ENCODE data around the gene LRRC34.
A peak's percentile ranks its signal among the peaks of the same experiment; 100 is the strongest.

Gene LRRC34

DNA sequence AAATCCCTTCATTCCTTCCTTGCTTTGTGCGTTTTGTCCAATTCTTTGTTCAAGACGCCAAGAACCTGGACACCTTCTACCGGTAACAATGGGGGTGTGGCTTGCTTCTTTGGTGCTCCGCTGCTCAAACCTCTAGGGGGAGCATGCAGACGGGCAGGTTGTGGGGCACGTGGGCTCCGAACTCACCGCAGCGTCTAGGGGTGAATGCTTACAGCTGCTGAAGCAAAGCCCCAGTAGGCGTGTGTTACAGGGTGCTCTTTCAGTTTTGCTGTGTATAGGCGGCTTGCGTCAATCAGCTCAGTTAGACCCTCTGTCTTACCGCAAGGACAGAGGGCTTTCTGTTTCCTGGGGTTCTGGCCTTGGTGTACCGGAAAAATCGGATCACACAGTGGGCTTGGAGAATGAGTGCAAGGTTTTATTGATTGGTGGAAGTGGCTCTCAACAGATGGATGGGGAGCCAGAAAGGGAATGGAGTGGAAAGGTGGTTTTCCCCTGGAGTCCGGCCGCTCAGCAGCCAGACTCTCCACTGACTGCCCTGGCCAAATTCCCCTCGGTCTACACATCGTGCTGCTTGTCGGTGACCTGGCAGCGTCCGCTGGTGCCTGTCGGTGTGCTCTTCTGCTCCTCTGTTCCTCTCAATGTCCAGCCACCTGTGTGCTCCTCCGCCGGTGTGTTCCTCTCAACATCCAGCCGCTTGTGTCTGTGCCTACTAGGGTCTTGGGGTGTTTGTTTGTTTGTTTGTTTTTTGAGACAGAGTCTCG, 1.2 kb upstream of the LRRC34 start:
- DNase-seq = peak; percentile 39

DNA sequence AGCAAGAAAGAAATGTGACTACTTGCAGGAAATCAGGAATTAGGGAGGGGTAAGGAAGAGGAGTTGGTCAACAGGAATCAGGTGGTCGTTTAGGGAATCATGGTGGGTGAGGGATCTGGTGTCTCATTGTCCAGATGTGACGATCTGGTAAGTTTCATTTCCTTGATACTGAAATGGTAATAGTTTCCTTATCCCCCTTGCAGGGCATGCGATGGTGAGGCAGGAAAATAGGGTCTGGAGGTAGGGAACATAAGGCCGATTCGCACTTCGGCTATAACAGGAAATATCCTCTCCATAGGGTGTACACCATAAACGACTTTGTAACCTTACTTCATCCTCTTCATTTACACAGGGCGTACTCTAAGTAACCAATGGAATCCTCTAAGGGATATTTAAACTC, 574 bp upstream of the LRRC34 start:
- no peak for DNase-seq

DNA sequence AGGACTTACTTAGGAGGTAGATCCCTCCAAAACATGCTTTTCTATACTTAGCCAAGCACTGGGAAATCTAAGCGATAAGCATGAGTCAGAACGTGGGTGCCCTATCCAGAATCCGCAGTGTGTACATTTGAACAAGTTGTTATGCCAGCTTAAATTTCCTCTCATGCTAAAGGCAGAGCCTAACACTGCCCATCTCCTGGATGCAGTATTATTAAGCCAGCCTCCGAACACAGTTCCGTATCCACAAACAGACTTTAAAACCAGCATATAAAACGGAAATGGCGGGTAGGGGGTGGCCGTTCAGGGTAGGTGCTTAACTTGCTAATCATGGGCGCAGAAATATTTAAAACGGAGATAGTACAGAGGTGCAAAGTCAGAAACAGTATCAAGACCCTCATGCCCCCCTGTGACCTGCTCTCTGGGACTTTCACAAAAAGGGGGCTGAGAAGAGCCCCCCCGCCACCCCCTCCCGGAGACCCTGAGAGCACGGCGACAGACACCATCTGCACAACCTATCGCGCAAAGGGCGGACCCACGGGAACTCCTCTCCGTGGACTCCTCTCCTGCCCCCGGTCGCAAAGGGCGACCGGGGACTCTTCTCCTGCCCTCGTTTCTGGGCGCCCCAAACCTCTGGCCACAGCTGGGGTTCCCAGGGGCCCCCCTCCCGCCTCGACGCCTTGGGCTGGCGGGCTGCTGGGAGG, 923 bp downstream of the LRRC34 start:
- peak; percentile 74 for DNase-seq

DNA sequence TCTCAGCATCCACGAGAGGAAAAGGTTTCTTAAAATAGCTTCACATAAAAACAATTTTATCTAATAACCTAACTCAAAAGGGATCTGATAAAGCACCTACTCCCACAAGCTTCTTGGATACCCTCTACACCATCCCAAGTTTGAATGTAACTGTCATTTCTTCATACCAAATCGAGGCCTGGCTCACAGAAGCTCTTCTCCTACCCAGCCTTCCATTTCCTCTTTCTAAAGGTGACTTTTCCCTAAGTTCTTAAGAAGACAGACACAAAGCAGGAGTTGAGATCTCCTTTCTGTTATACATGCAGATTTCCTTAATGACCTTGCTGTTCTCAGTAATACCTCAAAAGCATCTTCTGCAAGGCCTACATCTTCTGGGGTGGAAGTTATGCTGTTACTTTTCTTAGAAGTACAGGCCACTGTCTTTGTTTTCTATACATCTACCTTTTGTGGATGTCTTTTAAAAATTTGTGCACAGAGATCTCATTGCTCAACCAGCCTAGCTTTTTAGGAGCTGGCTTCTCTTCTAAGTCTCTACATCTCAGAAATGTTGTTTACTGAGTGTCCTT, 3.4 kb downstream of the LRRC34 start:
- DNase-seq = no peak

DNA sequence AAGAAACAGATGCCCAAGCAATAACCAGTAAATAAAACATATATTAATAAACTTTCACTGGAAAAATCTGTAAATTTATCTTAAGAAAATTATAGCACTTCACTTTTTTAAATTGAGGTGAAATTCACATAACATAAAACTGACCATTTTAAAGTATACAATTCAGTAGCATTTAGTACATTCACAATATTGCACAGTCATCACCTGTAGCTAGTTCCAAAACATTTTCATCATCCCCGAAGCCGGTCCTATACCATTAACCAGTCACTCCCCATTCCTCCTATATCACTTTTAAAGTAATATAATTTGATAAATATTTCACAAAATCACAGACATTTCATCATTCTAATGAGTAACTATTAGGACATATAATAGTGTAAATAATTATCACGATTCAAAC, 8.0 kb downstream of the LRRC34 start:
- no peak for DNase-seq

DNA sequence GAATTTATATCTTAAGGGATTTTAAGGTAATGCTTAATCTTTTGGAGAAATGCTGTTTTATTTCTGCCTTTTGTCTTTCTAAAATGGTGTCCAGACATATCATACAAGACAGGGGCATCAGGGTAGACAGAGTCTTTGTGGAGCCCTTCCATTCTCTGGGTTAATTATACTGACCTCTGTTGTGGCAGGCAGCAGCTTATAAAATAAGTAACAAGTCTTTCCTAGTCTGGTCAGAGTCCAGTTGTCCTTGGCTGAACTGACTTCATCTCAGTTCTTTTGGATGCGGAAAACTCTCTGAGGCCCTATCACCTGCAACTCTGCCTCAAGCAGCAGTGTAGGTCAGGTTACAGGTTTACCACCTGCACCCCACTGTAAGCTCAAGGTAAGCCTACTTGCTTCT, 20.3 kb downstream of the LRRC34 start:
- no peak for DNase-seq

DNA sequence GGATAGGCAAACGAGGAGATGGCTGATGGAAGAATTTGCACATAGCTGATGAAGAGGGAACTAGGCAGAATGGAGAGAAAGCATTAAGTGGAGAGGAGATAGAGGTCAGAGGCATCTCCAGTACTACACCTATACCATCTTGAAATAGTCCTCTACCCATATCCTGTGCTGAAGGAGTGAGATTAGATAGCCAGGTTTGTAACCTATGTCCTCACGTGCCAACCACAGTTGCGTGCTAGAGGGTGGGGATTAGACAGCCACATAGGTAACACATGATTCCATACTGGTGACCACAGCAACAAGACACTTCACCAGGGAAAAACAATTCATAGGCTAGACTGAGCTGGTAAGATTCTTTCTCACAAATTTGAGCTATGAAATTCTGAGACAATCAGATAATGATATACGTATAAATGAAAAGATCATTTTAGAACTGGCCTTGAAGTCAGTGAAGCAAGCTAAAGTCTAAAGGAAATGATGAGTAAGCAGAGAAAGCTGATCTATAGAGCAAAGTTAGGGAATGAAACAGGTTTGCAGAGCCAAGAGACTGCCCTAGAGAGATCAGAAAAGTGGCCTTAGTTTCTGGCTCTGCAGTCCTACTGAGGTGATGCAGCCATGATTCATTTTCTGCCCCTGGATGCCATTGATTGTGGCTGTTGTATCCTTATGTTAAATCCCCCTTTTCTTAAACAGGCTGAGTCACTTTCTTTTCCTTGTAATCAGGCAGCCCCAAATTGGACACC, 21.8 kb downstream of the LRRC34 start:
- DNase-seq = no peak

DNA sequence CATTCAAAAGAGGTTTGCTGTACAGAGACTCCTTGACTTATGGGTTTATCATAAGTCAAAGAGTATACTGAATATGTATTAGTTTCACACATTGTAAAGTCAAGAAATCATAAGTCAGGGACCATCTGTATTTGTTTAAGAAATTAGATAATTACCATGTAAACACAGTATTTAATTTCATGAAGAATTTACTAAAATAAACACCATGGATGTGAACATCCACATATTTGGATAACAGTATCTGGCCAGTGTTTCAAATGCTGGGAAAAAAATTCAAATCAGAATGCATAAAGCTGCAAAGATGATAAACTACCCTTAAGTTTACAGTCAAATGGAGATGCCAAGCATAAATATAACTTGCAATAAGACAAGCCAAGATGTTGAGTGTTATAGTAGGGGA, 22.5 kb downstream of the LRRC34 start:
- DNase-seq = no peak

DNA sequence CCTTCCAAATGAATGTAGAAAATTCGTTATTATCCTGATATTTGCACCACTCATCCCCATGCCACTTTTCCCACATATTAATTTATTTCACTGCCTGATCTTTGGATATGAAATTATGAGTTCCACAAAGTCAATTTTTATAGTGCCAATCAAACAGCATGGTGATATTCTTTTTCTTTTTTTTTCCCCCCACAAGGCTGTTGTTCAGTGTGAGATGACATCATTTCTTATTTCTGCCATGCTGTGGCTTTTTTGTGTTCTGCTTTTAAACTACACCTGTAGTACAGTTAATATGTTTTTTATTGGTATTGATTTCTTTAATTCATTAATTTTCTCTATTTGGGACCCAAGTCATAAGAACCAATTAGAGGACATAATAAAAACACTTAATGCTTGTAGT, 24.9 kb downstream of the LRRC34 start:
- no peak for DNase-seq

DNA sequence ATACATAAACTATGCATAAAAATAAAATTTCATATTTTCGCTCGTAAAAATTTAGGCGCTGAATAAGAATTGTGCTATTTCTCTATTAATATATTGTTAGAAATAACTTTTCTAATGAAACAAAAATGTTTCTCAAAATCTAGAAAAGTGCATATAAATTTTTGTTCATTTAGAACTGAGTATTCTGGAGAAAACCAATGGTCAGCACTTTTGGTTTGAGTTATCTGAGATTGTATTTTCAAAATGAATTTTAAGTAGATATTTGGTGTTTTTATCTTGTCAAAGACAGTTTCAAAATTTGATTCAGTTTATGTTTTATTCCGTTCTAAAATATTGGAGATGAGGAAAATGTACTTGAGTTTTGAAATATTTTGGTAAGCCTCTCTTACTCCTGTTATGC, 25.6 kb downstream of the LRRC34 start:
- no peak for DNase-seq

DNA sequence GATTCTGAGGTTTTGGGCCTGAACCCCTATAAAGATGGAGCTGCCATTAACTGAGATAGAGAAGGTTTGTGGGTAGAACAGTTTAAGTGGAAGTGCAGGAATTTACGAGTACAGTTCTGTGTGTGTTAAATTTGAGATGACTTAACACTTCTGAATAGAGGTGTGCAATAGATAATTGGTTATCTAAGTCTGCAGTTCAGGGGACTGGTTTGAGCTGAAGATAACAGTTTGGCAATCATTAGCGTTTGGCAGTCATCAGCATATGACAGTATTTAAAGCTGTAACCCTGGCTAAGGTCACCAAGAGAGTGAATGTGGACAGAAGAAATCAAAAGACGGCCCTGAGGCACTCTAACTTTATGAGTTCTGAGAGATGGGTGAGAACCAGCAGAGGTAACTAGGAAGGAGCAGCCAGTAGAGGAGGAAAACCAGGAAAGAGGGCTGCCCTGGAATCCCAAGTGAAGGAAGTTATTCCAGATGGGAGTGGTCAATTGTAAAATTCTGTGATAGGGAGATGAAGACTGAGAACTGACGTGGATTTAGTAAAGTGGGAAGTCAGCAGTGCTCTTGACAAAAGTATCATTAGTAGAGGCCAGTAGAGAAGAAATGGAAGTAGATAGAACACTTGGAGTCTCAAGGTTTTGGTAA, 31.4 kb downstream of the LRRC34 start:
- DNase-seq = no peak

DNA sequence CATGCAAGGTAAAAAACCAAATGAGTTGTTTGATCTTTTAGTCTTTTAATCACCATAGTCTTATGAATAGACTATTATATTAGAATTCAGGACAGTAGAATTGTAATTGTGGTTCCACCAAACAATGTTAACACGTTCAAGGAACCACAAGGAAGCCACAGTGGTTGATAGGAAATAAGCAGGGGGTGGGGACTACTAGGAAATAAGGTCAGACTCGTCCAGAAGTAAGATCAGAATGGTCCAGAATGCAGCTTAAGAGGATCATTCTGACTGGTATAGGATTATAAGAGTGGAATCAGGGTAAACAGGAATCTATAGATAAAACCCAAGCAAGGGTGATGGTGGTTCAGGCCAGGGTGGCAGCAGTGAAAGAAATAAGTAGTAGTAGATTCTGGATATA, 32.0 kb downstream of the LRRC34 start:
- no peak for DNase-seq

DNA sequence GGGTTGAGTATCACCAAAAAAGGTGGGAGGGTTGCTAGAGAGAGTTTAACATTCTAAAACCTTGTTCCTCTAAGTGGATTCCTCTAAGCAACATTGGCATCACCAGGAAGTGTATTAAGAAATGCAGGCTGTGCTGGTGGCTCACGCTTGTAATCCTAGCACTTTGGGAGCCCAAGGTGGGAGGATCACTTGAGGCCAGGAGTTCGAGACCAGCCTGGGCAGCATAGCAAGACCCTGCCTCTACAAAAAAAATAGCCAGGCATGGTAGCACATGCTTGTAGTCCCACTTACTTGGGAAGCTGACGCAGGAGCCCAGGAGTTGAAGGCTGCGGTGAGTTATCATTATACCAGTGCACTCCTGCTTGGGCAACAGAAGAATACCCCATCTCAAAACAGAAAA, 34.9 kb downstream of the LRRC34 start:
- no peak for DNase-seq

DNA sequence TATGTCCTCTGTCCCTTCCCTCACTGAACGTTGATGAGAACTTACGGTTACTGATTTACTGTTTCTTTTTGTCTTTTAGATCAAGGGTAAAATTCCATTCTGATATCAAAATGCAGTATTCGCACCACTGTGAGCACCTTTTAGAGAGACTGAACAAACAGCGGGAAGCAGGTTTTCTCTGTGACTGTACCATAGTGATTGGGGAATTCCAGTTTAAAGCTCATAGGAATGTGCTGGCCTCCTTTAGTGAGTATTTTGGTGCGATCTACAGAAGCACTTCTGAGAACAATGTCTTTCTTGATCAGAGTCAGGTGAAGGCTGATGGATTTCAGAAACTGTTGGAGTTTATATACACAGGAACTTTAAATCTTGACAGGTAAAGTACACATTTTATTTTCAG, 38.5 kb downstream of the LRRC34 start:
- DNase-seq = no peak

DNA sequence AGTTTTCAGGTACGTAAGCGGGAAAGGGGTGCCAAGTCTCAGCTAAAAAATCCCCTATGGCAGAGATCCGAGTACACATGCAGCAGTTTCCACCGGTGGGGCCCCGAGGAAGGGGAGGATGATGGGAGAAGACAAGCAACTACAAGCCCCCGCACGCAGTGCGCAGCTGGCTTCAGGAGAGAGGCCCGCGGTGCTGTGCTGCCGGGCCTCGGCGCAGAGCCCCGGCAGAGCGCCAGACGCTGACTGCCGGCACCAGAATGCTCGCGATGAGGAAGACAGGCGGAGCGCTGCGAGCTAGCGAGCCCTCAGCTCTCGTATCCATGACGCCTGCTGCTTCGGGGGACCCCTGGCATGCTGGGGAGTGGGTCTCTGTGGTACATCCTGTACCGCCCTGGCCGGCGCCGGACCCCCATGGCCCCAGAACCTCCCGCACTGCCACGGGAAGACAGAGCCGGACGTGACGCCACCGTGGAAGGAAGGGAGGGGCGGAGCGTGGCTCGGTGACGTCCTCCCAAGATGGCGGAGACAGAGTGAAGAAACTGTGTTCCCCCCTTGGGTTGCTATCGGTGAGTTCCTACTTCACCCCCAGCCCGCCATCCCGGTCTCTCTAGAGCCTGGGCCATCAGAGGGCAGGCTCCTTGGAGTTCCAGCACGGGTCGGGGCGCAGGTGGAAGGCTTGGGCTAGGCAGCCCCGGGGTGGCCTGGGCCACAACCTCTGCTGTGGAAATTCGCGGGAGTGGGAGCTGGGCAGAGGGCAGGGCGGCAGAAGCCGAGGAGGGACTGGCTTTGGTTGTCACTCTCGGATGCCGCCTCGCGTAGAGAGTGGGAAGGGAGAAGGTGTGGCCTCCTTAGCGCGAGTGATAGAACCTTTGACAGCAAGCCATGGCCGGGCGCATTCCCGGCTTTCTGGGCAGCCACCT, 39.5 kb downstream of the LRRC34 start, which contains the start of gene MYNN:
TSS of gene MYNN (plus strand) at position 500 of the 920 bp plus-strand sequence. CDS start 900 bp downstream, outside the sequence.
- peak; percentile 90 for DNase-seq

DNA sequence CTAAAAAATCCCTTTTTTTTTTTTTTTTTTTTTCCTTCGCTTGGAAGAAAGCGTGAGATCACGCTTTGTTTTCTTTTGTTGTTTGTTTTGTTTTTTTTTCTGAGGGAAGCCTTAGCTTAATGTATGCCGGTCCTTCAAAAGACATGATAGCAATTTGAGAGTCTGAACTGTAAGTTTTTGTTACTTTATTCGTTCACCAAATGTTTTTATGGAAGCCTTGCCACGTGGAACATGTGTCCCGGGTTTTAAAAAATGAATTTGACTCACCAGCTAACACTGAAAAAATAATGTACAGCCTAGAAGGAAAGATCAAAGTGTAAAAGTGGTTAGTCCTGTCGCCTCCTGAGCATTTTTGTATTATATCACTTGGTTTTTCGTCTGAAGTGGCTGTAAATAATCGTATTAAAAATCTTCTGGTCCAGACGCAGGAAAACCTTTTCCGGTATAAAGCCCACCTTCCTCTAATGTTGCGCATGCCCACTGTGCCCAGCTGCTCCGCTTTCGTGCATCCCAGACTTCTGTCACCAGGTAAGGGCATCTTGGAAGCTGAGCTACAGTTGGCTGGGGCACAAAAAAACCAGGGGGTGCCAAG, 40.3 kb downstream of the LRRC34 start:
- DNase-seq = peak; percentile 94

DNA sequence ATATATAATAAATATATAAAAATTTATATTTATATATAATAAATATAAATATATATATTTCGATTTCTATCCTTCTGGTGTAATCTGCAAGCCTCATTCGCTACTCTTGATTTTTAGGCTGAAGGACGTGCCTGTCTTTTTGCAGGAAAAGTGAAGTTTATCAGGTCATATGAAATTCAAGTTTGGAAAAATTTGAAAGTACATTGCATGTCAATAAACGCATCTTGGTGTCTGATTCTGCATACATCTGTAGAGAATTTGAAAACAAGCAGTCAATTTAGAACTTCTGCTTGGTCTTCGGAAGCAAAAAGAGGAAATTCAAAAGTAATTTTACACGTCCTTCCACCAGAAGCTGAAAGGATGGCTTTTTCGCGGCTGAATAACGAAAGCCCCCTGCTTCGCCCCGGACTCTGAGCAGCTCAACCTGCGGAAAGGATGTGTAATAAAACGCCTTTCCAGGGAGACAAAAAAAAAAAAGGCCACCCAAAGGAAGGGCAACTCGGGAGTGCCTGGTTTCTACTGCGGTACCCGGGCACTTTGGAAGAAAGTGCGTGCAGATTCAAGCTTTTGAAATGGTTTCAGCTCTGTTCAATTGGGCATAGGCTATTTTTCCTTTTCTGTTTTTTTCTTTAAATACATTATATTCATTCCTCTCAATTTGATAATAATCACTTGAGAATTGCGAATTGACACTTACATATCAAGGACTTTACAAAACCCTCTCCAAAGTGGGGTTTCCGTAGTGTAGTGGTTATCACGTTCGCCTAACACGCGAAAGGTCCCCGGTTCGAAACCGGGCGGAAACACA, 41.0 kb downstream of the LRRC34 start:
- peak; percentile 90 for DNase-seq

DNA sequence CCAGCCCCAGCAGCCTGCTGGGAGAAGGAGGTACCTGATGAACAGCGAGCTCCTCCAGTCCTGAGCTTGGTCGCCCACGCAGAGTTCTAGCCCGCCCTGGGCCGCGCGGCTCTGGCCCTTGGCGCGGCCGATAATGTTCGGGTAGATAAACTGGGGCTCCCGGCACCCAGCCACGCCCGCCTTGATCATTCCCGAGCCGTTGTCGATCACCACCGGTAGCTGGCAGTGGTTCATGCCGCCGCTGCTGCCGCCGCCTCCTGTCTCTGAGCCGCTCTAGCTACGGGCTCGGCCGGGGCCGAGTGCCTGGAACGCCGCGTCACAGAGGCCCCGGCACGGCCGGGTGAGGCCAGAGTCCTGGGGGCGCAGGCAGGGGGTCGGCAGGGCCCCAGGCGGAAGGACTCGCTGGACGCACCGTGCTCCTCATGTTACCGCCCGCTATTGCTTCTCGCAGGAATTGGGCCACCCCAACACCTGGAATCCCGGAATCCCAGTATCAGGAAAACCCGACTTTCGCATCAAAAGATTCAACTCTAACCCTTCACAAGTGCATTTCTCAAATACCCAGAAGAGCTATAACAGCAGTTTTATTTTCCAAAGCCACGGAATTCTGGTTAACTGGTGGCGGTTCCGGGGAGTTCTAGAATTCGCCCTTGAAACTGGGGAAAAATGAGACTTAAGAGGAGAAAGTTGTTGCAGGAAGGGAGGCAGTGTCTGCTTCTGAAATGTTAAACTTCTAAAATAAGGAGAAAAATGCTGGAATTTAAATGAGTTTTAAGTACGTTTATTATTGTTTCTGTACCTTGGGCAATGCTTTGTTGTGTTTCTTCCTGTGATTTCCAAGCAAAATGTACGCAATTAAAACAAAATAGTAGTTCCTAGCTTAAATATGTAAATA, 43.2 kb downstream of the LRRC34 start, which contains the start of gene ACTRT3:
TSS of gene ACTRT3 (minus strand) at position 275 of the 895 bp plus-strand sequence. CDS start at position 234, 41 bp downstream.
- peak; percentile 52 for DNase-seq
